EH (cell line): Measurements from ENCODE around the gene GLTP.
"Not testable (repeated sequence)": the region's sequence is repeated elsewhere in the genome, so short reads cannot be mapped to it uniquely, and the experiment has no call there.

ENCODE experiments used
- DNase-seq: peaks from one replicate; pipeline ENCODE4 v3.0.0-alpha.2; 2015; ENCODE audit warnings: low read depth

Gene GLTP

GRCh38 chr12:109880043-109880931 is at the start of gene GLTP:
Gene GLTP, minus strand, starts transcription at chr12:109880541. Its CDS starts 167 bp downstream, at chr12:109880374.
- peak; percentile 86 for DNase-seq

DNA sequence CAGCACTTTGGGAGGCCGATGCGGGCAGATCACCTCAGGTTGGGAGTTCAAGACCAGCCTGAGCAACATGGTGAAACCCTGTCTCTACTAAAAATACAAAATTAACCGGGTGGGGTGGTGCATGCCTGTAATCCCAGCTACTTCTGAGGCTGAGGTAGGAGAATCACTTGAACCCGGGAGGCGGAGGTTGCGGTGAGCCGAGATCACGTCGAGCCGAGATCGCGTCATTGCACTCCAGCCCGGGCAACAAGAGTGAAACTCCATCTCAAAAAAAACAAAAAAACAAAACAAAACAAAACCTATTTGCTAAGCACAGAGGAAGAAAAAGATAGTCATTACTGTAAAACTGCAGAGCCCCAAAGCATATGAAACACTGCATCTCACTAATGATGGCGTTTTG is 49.0 kb upstream of the GLTP start:
- DNase-seq: not testable (repeated sequence)

DNA sequence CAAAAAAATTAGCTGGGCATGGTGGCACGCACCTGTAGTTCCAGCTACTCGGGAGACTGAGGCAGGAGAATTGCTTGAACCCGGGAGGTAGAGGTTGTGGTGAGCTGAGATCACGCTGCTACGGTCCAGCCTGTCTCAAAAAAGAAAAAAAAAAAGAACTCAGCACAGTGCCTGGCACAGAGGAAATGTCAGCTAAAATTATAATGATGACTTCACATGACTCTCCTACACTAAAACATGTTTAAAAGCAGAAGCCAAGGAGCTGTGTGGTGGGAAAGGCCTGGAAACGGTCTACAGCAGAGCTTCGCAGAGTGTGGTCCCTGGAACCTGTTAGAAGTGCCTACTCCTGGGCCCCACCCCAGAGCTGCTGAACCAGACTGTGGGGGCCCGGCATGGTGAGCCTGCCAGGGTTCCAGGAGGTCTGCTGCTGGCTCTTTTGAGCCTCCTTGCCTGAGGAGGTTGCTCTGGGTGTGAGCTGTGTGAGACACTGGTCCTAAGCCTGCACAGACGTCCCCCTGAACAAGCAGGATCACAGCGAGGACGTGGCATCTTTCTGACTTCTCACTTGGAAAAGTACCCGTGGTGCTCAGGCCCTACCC is 47.8 kb upstream of the GLTP start:
- DNase-seq: no peak

GRCh38 chr12:109927622-109928021 is 47.3 kb upstream of the GLTP start:
- peak; percentile 62 for DNase-seq

GRCh38 chr12:109926488-109927210 is 46.3 kb upstream of the GLTP start:
- no peak for DNase-seq

DNA sequence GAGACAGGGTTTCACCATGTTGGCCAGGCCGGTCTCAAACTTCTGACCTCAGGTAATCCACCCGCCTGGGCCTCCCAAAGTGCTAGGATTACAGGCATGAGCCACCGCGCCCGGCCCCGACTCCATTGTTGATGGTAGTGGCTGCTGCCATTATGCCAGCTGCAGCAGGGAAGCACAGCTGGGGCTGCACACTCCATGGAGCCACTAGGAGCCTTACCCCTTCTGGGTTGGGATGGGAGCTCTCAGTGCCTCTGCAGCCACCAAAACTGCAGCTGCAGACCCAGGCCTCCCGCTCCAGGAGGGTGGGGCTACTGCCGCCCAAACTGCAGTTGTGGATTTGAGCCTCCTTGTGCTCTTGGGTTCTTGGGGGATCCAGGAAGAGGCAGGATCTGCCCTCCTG is 45.7 kb upstream of the GLTP start:
- no peak for DNase-seq

- no peak for DNase-seq
Observed at GRCh38 chr12:109925185-109925840, 45.0 kb upstream of the GLTP start.

- DNase-seq: no peak
Observed at GRCh38 chr12:109923481-109924245, 43.3 kb upstream of the GLTP start.

GRCh38 chr12:109923038-109923437 is 42.7 kb upstream of the GLTP start:
- no peak for DNase-seq

- DNase-seq: no peak
Observed at GRCh38 chr12:109921982-109922381, 41.6 kb upstream of the GLTP start.

DNA sequence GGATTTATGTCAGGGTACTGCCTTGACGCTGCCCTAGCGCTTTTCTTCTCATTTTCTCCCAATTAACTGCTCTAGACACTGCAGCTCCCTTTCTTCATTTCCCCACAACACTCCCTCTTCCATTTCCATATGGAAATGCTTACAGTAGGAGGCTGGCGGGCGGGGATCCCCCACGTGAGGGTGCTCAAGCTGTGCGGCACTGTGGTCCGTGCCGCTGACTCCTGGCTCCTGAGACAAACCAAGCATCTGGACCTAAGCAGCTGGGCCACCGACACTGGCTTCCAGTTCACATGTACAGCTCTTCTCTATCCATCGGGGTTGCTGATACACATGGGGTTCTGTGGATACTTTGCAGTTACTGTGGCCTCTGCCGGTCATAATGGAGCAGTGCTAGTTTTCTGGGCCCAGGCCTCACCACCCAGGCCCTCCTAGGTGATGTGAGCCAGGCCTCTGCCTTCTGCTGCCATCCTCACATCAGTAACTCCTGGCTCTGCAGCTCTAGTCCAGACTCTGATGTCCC is 40.0 kb upstream of the GLTP start:
- DNase-seq: peak; percentile 16

DNA sequence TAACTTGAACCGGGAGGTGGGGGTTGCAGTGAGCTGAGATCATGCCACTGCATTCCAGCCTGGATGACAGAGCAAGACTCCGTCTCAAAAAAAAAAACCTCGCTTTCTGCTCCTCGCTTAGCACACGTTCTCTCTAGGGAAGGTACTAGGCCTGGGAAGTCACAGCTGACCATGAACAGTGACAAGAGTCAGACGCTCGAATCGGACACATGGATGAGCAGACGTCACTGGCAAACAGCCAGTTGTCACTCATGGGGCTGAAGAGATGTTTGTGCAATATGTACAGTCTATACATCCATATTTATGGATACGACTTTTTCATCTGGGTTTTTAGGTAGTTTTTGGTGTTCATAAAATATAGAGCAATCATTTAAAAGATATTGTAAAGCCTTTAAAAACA is 39.1 kb upstream of the GLTP start:
- DNase-seq: no peak

DNA sequence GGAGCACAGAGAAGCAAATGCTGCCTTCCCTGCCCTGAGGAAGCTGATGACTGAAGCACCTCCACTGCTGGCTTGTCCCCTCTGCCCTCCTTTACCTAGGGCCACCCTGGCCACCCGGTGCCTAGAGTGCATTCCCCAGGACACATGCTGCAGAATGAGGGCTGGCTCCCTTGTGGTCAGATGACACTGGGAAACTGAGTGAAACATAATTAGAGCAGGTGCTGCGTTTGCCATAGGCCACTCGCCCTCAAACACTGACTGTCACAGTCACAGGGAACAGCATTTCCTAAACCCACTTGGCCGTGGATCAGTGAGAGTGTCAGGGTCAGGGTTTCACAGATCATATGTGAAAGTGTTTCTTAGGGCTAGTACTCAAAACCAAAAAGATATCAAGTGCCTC is 35.7 kb upstream of the GLTP start:
- no peak for DNase-seq

DNA sequence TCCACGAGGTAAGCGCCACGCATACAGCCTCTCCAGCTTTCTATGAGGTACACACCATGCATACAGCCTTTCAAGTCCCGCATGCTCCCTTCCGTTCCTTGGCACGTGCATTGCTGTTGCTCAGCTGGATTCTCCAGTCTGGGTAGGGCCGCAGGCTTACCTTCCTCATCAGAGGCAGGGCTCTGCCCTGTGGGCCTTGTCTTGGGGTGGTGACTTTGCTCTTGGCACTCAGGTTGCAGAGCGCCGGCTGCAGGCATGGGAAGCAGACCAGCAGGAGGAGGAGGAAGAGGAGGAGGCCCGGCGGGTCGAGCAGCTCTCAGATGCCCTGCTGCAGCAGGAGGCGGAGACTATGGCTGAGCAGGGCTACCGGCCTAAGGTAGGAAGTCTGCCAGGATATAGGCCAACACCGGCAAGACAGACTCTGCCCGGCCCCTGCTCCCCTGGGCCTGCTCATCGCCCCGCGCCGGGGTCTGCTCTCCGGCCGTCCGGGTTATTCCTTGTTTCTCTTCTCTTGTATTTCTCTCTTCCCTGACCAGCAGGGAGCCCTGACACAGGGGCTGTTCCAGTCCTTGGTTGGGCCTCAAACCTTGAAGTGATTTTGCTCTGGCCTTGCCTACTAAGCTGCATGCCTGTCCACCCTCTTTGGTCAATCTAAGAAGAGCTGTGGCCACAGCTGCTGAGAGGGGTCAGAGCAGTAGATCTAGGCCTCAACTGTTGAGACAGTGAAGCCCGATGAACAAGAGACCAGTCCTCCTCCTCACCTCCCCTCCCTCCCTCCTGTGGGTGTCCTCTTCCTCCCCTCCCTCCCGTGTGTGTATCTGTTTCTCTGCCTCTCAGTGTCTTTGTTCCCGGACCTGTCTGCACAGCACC is 35.1 kb upstream of the GLTP start:
- no peak for DNase-seq

DNA sequence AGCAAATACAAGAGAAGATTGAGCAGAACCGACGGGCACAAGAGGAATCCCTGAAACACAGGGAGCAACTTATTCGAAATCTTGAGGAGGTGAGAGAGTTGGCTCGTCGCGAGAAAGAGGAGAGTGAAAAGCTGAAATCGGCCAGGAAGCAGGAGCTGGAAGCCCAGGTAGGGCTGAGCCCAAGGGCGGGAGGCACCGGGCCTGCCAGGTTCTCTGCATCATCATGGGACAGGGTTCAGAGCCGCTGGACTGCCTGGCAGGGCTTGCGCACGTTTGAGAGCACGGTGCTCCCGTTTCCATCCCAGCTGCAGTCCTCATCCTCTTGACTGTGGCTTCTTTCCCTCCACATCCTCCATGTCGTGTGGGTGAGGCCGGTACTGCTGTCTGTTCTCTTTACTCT is 34.1 kb upstream of the GLTP start:
- DNase-seq: no peak

DNA sequence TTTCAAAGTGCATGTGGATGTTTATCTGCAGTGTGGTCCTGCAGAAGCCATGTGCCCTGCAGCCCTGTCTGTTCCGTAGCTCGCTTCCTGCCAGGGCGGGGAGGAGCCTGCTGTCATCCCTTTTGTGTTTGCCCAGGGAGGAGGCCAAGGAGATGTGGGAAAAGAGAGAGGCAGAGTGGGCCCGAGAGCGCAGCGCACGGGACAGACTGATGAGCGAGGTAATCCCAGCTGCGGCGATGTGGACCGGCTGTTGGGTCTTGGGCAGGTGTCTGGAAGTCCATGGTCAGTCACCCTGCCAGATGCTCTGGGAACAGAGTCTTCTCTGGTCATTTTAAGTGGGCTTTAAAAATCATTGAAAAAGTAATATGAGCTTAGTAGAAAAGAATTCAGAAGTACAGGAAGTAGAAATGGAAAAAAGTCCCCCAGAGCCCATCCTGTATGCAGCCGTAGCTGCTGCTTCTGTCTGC is 32.5 kb upstream of the GLTP start:
- DNase-seq: peak; percentile 42

DNA sequence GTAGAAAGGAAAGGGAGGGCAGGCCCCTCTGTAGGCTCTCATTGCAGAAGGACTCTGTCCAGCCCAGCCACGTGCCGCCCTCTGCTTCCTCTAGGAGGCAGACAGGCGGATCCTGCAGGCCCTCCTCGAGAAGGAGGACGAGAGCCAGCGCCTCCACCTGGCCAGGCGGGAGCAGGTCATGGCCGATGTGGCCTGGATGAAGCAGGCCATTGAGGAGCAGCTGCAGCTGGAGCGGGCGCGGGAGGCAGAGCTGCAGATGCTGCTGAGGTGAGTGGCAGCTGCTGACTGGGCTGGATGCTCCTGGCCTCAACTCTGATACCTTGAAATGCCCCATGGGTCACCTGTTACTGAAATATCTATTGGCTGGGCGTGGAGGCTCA is 30.6 kb upstream of the GLTP start:
- peak; percentile 33 for DNase-seq

DNA sequence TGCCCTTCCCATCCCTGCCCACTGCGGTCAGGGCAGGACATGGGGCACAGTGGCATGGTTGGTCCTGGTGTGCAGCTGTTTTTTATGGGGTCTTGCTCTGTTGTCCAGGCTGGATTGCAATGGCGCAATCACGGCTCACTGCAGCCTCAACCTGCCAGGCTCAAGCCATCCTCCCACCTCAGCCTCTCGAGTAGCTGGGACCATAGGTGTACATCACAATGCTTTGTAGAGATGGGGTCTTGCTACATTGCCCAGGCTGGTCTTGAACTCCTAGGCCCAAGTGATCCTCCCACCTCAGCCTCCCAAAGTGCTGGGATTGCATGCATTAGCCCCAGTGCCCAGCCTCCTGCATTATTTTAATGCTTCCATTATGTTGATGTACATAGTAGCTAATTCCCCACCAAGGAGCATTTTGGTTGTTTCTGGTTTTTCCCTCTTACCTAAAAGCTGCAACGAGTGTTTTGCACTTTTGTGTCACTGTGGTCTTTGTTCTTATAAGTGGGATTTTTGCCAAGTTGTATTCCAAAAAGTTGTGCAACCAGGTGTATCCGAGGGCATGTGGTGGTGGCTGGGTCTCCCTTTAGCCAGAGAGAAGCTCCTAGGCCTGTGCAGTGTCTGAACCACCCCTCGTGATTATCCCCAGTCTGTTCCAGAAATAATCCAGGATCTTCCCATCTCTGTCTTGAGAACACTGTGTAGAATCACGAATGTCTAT is 30.1 kb upstream of the GLTP start:
- DNase-seq: no peak

DNA sequence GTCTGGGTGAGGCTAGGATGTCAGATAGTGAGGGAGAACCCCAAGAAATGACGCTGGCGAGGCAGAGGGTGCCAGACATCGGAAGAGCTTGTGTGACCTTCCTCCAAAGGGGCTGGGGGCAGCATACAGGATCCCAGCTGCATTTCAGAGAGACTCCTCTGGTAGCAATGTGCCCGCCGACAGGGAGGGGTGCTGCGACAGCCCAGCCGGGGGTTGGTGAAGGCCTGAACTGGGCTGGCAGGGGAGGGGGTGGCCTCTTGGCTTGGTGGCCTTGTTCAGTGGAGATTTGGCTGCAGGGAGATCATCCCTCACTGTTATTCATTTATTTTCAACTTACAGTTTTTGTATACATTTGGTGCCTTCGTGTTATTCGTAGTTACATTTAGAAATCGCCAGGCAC is 25.0 kb upstream of the GLTP start:
- DNase-seq: no peak
